ENCODE measurements around the gene TMEM26. TPM values are rescaled to one million over a fixed set of nuclear protein-coding genes. Genes with fewer than 3 reads are reported as not detected.

Gene TMEM26
- total RNA-seq, 1 donor from 2014 or later, result 3.4 TPM

DNA sequence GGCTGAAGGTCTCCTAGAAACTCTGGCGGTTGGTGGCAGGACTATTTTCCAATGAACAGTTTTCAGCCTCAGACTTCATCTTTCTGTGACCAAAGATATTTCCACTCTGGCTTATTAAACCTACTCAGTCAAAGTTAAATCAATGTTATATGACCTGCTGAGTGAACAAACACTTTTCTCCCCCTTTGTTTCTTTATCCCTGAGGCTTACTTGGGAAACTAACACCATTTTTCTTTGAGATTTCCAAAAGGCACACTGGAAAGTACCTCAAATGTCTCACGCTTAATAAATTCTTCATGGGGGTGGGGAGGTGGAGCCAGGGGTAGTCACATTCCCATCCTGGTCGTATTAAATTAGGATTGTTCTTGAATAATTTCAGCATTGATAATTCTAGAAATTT lies 1.8 kb downstream of the TMEM26 start:
- H3K27ac Mint-ChIP-seq, result no peak overlapping the region
- H3K4me3 Mint-ChIP-seq, result peak overlapping the region; percentile 90
- TF ChIP-seq, protein P1, sequence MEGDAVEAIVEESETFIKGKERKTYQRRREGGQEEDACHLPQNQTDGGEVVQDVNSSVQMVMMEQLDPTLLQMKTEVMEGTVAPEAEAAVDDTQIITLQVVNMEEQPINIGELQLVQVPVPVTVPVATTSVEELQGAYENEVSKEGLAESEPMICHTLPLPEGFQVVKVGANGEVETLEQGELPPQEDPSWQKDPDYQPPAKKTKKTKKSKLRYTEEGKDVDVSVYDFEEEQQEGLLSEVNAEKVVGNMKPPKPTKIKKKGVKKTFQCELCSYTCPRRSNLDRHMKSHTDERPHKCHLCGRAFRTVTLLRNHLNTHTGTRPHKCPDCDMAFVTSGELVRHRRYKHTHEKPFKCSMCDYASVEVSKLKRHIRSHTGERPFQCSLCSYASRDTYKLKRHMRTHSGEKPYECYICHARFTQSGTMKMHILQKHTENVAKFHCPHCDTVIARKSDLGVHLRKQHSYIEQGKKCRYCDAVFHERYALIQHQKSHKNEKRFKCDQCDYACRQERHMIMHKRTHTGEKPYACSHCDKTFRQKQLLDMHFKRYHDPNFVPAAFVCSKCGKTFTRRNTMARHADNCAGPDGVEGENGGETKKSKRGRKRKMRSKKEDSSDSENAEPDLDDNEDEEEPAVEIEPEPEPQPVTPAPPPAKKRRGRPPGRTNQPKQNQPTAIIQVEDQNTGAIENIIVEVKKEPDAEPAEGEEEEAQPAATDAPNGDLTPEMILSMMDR (conservative IDR thresholded peaks at IDR 0.05), result no peak
- DNase-seq (ENCODE audit: extremely low spot score, unreplicated experiment), result no peak
- H3K36me3 Mint-ChIP-seq, result peaks cover 4% of the 10 kb centered on the region
- H3K27me3 Mint-ChIP-seq, result peaks cover 47% of the 10 kb centered on the region
- H3K9me3 Mint-ChIP-seq, result no peaks in the 10 kb centered on the region
- peaks cover 28% of the 10 kb centered on the region for H3K4me1 Mint-ChIP-seq (ENCODE audit: unreplicated experiment)

DNA sequence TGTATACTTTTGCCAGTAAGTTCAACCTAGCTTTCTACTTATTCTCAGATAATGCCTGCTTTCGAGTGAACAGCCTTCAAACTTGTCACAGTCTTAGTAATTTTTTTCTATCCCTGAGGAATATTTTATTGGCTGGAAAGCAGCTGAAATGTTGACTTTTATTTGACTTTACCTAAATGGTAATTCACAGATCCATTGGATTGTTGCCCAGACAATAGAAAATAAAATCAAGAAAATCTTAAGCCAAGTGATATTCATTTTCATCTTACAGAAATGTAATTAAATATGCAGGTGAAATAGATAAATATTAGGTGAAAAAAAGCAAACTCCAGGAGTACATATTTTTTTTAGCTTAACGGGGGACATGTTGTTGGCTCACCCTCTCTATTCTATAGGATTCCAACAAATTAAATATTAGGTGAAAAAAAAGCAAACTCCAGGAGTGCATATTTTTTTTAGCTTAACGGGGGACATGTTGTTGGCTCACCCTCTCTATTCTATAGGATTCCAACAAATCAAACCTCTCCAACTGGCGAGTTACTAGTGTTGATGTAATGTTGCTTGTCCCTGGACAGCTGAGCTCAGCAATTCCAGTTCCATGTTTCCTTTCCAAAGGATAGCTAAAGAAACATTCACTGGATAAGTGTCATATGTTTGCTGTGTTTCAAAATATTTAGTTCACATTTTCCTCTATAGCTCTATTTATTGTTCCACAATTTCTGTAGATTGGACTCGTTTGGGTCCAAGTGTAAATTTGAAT lies 4.2 kb downstream of the TMEM26 start:
- TF ChIP-seq, protein P1 (conservative IDR thresholded peaks at IDR 0.05), result no peak
- H3K27me3 Mint-ChIP-seq, result peaks cover 29% of the 10 kb centered on the region

DNA sequence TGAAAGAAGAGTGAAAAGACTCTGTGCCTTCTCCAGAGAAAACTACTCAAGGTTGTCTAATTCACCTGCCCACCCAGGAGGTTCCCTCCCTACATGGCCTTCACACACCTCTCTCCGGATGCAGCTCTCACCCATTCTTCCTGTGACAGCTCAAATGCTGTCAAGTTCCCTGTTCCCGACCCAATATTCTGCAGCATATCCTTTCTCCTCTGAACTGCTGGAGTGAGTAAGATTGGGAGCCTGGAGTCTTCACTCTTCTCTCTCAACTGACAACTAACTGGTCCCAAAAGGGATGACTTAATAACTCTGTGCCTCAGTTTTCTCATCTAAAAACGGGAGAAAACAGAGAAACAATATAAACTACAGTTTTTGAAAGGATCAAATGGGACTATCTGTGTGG lies 5.1 kb downstream of the TMEM26 start:
- Mint-ChIP-seq H3K36me3 (peaks cover 4% of the 10 kb centered on the region), H3K27me3 (peaks cover 22% of the 10 kb centered on the region), H3K4me1 (ENCODE audit: unreplicated experiment) (peaks cover 24% of the 10 kb centered on the region), H3K27ac (no peak overlapping the region), H3K4me3 (no peak overlapping the region), H3K9me3 (peaks cover 4% of the 10 kb centered on the region)
- TF ChIP-seq, protein P1 (conservative IDR thresholded peaks at IDR 0.05), result no peak
- no peak for DNase-seq (ENCODE audit: extremely low spot score, unreplicated experiment)

More for the DNA sequence above, 4.2 kb downstream of the TMEM26 start:
- H3K9me3 Mint-ChIP-seq, result peaks cover 4% of the 10 kb centered on the region
- H3K4me3 Mint-ChIP-seq, result no peak overlapping the region
- DNase-seq (ENCODE audit: extremely low spot score, unreplicated experiment), result no peak
- no peak overlapping the region for H3K27ac Mint-ChIP-seq
- H3K4me1 Mint-ChIP-seq (ENCODE audit: unreplicated experiment), result peaks cover 24% of the 10 kb centered on the region
- H3K36me3 Mint-ChIP-seq, result peaks cover 4% of the 10 kb centered on the region

DNA sequence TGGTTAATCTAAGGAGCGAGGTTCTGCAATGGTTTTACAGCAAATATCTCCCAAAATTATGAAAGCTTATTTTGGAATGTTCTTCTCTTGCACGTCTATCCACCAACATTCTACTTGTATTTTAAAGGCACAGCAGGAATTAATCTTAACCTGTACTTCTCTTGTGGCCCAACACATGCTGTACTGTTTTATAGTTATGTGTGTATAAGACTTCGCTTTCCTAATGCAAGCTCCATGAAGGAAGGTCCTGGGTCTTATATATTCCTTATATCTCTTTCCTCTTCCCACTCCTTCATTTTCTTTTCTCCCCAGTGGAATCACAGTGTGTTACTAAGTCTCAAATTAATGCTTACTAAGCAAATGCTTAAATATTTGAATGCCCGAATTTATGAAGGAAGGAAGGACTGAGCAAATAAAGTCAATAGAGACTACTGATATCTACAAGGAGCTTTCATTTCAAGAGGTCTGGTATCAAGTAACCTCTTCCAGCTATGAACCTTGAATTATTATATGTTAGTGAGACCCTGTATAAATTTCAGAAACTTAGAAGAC lies 14.0 kb downstream of the TMEM26 start:
- Mint-ChIP-seq H3K9me3 (no peaks in the 10 kb centered on the region), H3K4me3 (no peak overlapping the region), H3K4me1 (ENCODE audit: unreplicated experiment) (no peaks in the 10 kb centered on the region), H3K27me3 (no peaks in the 10 kb centered on the region), H3K36me3 (no peaks in the 10 kb centered on the region), H3K27ac (no peak overlapping the region)
- TF ChIP-seq, protein P1 (conservative IDR thresholded peaks at IDR 0.05), result no peak
- DNase-seq (ENCODE audit: extremely low spot score, unreplicated experiment), result no peak

DNA sequence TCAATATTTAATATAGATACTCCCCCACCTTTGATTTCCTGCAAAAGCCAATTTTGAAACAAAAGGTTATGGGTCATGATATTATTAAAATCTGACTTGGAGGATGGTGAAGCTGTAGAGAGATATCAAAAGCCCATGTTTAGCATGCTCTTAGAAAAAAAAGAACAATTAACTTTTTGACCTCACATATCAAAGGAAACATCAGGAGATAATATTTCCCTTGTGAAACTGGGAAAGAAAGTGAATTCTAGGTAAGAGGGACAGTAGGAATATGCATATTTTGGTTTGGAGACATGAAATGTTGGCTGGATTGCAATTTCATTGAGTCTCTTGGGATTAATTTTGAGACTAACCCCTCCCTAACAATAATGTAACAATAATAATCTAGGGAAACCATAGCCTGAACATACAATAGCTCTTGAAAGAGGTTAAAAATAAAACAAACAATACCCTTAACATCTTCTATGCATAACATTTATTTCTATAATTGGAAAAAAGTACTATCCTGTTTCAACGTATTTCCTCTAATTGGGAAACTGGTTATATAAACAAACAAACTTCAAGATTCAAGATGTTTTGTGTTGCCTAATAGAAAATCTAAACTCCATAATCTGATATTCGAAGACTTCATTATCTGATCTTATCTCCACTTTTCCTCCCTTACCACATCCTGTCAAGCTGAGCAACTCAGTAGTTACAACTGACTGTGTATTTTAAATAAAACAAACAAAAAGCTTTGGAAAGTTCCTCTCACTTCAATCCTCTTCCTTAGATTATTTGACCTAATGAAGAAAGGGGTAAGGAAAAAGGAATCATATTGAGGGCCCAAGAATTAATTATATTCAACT lies 14.8 kb downstream of the TMEM26 start:
- H3K27me3 Mint-ChIP-seq, result no peaks in the 10 kb centered on the region
- DNase-seq (ENCODE audit: extremely low spot score, unreplicated experiment), result no peak
- no peak overlapping the region for H3K4me3 Mint-ChIP-seq
- no peaks in the 10 kb centered on the region for H3K36me3 Mint-ChIP-seq
- TF ChIP-seq, protein P1 (conservative IDR thresholded peaks at IDR 0.05), result no peak
- no peak overlapping the region for H3K27ac Mint-ChIP-seq
- H3K4me1 Mint-ChIP-seq (ENCODE audit: unreplicated experiment), result no peaks in the 10 kb centered on the region
- no peaks in the 10 kb centered on the region for H3K9me3 Mint-ChIP-seq
